Measurements from ENCODE around the gene TMEM54. TPM values are rescaled to one million over a fixed set of nuclear protein-coding genes. Genes with fewer than 3 reads are reported as not detected.
A peak's percentile ranks its signal among the peaks of the same experiment; 100 is the strongest.

Gene TMEM54
- total RNA-seq, 2 donors from 2014 or later = 96.2 to 239 TPM

- H3K27me3 ChIP-seq (replicated peaks; ENCODE audit: insufficient read depth) = no peaks in the 10 kb centered on the region
- 13% methylated on average over 3 of the region's 3 CpGs for WGBS
- DNase-seq (ENCODE audit: low spot score) = peak; percentile 65
- H3K36me3 ChIP-seq = no peaks in the 10 kb centered on the region
- intact Hi-C loops (cut with DNase I) = loop anchor here (5.0 to 10.0 kb wide), 3 partner anchors 71 to 151 kb away; partner anchors contain the start of gene AZIN2
- no peaks in the 10 kb centered on the region for H3K9me3 ChIP-seq
- H3K4me1 ChIP-seq (replicated peaks) = no peaks in the 10 kb centered on the region
- peak overlapping the region; percentile 12 to 42 for H3K27ac ChIP-seq
- TF ChIP-seq POLR2AphosphoS5 (IDR thresholded peaks at IDR 0.05) (peak; percentile 78), CTCF (IDR thresholded peaks at IDR 0.05) (peak in 2 of 4 experiments; percentile 2 to 3), POLR2A (IDR thresholded peaks at IDR 0.05) (no peak)
- H3K4me3 ChIP-seq = no peak overlapping the region
Measured at GRCh38 chr1:32933742-32934322, 32.6 kb upstream of the TMEM54 start.

- intact Hi-C loops (cut with DNase I) = loop anchor here (5.0 to 10.0 kb wide), 3 partner anchors 73 to 153 kb away; partner anchors contain the start of gene AZIN2
Measured at GRCh38 chr1:32931760-32932159, 30.6 kb upstream of the TMEM54 start.

GRCh38 chr1:32929366-32929765 is 28.2 kb upstream of the TMEM54 start:
- no peaks in the 10 kb centered on the region for H3K4me1 ChIP-seq (replicated peaks)

More at GRCh38 chr1:32931760-32932159, 30.6 kb upstream of the TMEM54 start:
- no peaks in the 10 kb centered on the region for H3K9me3 ChIP-seq
- H3K27me3 ChIP-seq (replicated peaks; ENCODE audit: insufficient read depth) = no peaks in the 10 kb centered on the region
- no peak for DNase-seq (ENCODE audit: low spot score)
- H3K36me3 ChIP-seq = no peaks in the 10 kb centered on the region
- WGBS = 95% methylated on average over 1 of the region's 1 CpG
- TF ChIP-seq POLR2AphosphoS5 (IDR thresholded peaks at IDR 0.05) (no peak), CTCF (IDR thresholded peaks at IDR 0.05) (no peak), POLR2A (IDR thresholded peaks at IDR 0.05) (no peak)
- H3K4me3 ChIP-seq = no peak overlapping the region
- no peak overlapping the region for H3K27ac ChIP-seq
- no peaks in the 10 kb centered on the region for H3K4me1 ChIP-seq (replicated peaks)

GRCh38 chr1:32928715-32929114 is 27.5 kb upstream of the TMEM54 start:
- WGBS = 84% methylated on average over 8 of the region's 8 CpGs
- Histone ChIP-seq H3K4me3 (no peak overlapping the region), H3K4me1 (replicated peaks) (no peaks in the 10 kb centered on the region), H3K27me3 (replicated peaks; ENCODE audit: insufficient read depth) (no peaks in the 10 kb centered on the region), H3K36me3 (no peaks in the 10 kb centered on the region), H3K27ac (no peak overlapping the region), H3K9me3 (no peaks in the 10 kb centered on the region)
- TF ChIP-seq CTCF (IDR thresholded peaks at IDR 0.05) = no peak
- no peak for TF ChIP-seq POLR2A (IDR thresholded peaks at IDR 0.05)
- no peak for TF ChIP-seq POLR2AphosphoS5 (IDR thresholded peaks at IDR 0.05)
- DNase-seq (ENCODE audit: low spot score) = no peak
- intact Hi-C loops (cut with DNase I) = no loop called here

More at GRCh38 chr1:32929366-32929765, 28.2 kb upstream of the TMEM54 start:
- Histone ChIP-seq H3K9me3 (no peaks in the 10 kb centered on the region), H3K4me3 (no peak overlapping the region), H3K36me3 (no peaks in the 10 kb centered on the region), H3K27me3 (replicated peaks; ENCODE audit: insufficient read depth) (no peaks in the 10 kb centered on the region), H3K27ac (no peak overlapping the region)
- DNase-seq (ENCODE audit: low spot score) = no peak
- no peak for TF ChIP-seq CTCF (IDR thresholded peaks at IDR 0.05)
- intact Hi-C loops (cut with DNase I) = no loop called here
- 88% methylated on average over 2 of the region's 2 CpGs for WGBS

- intact Hi-C loops (cut with DNase I) = no loop called here
- no peak for TF ChIP-seq POLR2AphosphoS5 (IDR thresholded peaks at IDR 0.05)
- no peak for TF ChIP-seq CTCF (IDR thresholded peaks at IDR 0.05)
- TF ChIP-seq POLR2A (IDR thresholded peaks at IDR 0.05) = no peak
- H3K36me3 ChIP-seq = no peaks in the 10 kb centered on the region
- 78% methylated on average over 2 of the region's 2 CpGs for WGBS
- no peak overlapping the region for H3K4me3 ChIP-seq
- no peaks in the 10 kb centered on the region for H3K27me3 ChIP-seq (replicated peaks; ENCODE audit: insufficient read depth)
- H3K4me1 ChIP-seq (replicated peaks) = no peaks in the 10 kb centered on the region
- DNase-seq (ENCODE audit: low spot score) = no peak
- no peak overlapping the region for H3K27ac ChIP-seq
- no peaks in the 10 kb centered on the region for H3K9me3 ChIP-seq
Measured at GRCh38 chr1:32928285-32928684, 27.1 kb upstream of the TMEM54 start.

All from prostate gland (tissue), 2 donors.